ENCODE results near the gene ROBO1. TPM values are rescaled to one million over a fixed set of nuclear protein-coding genes. Genes with fewer than 3 reads are reported as not detected.
A peak's percentile ranks its signal among the peaks of the same experiment; 100 is the strongest.

ROBO1 gene
- total and polyA plus RNA-seq, 2 of the 13 experiments (the other 11 are each of a cell fraction or from before 2014, with no cell fraction given) = 52.2 to 71.0 TPM

- 0 out of 2 replicates have a peak, but pooled peaks have one; percentile 51 for TF ChIP-seq ZBTB37 (CRISPR knock-in tag; IDR thresholded peaks at IDR 0.05)
- TF ChIP-seq GATAD1 (CRISPR knock-in tag; IDR thresholded peaks at IDR 0.05) = no peak
- no peak for TF ChIP-seq THYN1 (CRISPR knock-in tag; IDR thresholded peaks at IDR 0.05; ENCODE audit: borderline replicate concordance, low read depth)
- TF ChIP-seq ZNF510 (CRISPR knock-in tag; IDR thresholded peaks at IDR 0.05; ENCODE audit: low read depth) = no peak
- no peak for TF ChIP-seq ZNF580 (CRISPR knock-in tag; IDR thresholded peaks at IDR 0.05; ENCODE audit: borderline replicate concordance, low read depth)
- TF ChIP-seq CHCHD3 (CRISPR knock-in tag; IDR thresholded peaks at IDR 0.05) = no peak
- TF ChIP-seq PAF1 (CRISPR knock-in tag; IDR thresholded peaks at IDR 0.05) = no peak
- TF ChIP-seq SMARCE1 (IDR thresholded peaks at IDR 0.05; ENCODE audit: borderline replicate concordance) = no peak
- no peak for TF ChIP-seq ZNF83 (CRISPR knock-in tag; IDR thresholded peaks at IDR 0.05; ENCODE audit: borderline replicate concordance)
- TF ChIP-seq ZNF570 (CRISPR knock-in tag; IDR thresholded peaks at IDR 0.05; ENCODE audit: borderline replicate concordance) = no peak
- peak; percentile 96 for TF ChIP-seq PITX1 (CRISPR knock-in tag; IDR thresholded peaks at IDR 0.05)
- no peak; the same call in 1 of the 2 replicates for TF ChIP-seq ARID3A (IDR thresholded peaks at IDR 0.05; ENCODE audit: low read depth, low read length)
- TF ChIP-seq ZNF225 (CRISPR knock-in tag; IDR thresholded peaks at IDR 0.05) = no peak
- TF ChIP-seq MED8 (CRISPR knock-in tag; IDR thresholded peaks at IDR 0.05; ENCODE audit: insufficient replicate concordance) = no peak
- TF ChIP-seq ONECUT2 (CRISPR knock-in tag; IDR thresholded peaks at IDR 0.05) = peak; percentile 94
- TF ChIP-seq ZMYM2 (CRISPR knock-in tag; IDR thresholded peaks at IDR 0.05) = 0 out of 2 replicates have a peak, but pooled peaks have one; percentile 50
- TF ChIP-seq ERF (CRISPR knock-in tag; IDR thresholded peaks at IDR 0.05) = no peak
- no peak for TF ChIP-seq ZNF616 (CRISPR knock-in tag; IDR thresholded peaks at IDR 0.05; ENCODE audit: low read depth)
- TF ChIP-seq MIXL1 (CRISPR knock-in tag; IDR thresholded peaks at IDR 0.05) = peak; percentile 52; the same call in 1 of the 2 replicates
- TF ChIP-seq ZNF232 (CRISPR knock-in tag; IDR thresholded peaks at IDR 0.05; ENCODE audit: borderline replicate concordance) = no peak
- no peak for TF ChIP-seq TEAD3 (CRISPR knock-in tag; optimal IDR thresholded peaks at IDR 0.05; ENCODE audit: borderline replicate concordance)
Measured at GRCh38 chr3:78919021-78919755, 848.6 kb downstream of the ROBO1 start (continued).
